Measurements from ENCODE around the gene TNK2. TPM values are rescaled to one million over a fixed set of nuclear protein-coding genes. Genes with fewer than 3 reads are reported as not detected.
"Not testable (repeated sequence)": the region's sequence is repeated elsewhere in the genome, so short reads cannot be mapped to it uniquely, and the experiment has no call there.

The TNK2 gene
- total RNA-seq, 2 donors from 2014 or later = 47.6 to 50.4 TPM

- DNase-seq (no peak), ATAC-seq (no peak)
- intact Hi-C loops (cut with DNase I) = no loop called here
Measured at GRCh38 chr3:195818301-195818700, 90.0 kb downstream of the TNK2 start.

GRCh38 chr3:195817578-195818135, 90.7 kb downstream of the TNK2 start:
- intact Hi-C loops (cut with DNase I) = no loop called here
- DNase-seq = no peak

DNA sequence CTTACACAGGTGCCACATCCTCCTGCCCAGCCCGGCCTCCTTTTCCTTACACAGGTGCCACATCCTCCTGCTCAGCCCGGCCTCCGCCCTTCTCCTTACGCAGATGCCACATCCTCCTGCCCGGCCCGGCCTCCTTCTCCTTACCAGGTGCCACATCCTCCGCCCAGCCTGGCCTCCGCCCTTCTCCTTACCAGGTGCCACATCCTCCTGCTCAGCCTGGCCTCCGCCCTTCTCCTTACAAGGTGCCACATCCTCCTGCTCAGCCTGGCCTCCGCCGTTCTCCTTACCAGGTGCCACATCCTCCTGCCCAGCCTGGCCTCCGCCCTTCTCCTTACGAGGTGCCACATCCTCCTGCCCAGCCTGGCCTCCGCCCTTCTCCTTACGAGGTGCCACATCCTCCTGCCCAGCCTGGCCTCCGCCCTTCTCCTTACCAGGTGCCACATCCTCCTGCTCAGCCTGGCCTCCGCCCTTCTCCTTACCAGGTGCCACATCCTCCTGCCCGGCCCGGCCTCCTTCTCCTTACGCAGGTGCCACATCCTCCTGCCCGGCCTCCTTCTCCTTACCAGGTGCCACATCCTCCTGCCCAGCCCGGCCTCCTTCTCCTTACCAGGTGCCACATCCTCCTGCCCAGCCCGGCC, 92.0 kb downstream of the TNK2 start:
- DNase-seq; ATAC-seq; intact Hi-C loops (cut with DNase I): not testable (repeated sequence)

More at GRCh38 chr3:195817578-195818135, 90.7 kb downstream of the TNK2 start:
- ATAC-seq = no peak

GRCh38 chr3:195815169-195815771, 93.1 kb downstream of the TNK2 start:
- no peak for ATAC-seq
- intact Hi-C loops (cut with DNase I) = no loop called here
- DNase-seq = no peak

GRCh38 chr3:195813916-195814640, 94.3 kb downstream of the TNK2 start:
- ATAC-seq (no peak), DNase-seq (no peak)
- intact Hi-C loops (cut with DNase I) = no loop called here

Small RNA genes within 50 kb of the gene (microRNA-seq; reads per million reads assigned to microRNA genes)
- gene MIR6829 = 0 reads per million in 2 donors

Other genes with a start within 250 kb of the TNK2 start
- 1 to 10 TPM; 1.8 to 4.7 TPM for gene MUC20, start 187.6 kb downstream of the TNK2 start, total RNA-seq
- gene MUC4, start 96.6 kb downstream of the TNK2 start, total RNA-seq = not detected
- 100 to 1,000 TPM in 1 of 2 donors, 10 to 100 TPM in 1; 63.7 to 256 TPM for gene TFRC, start 173.5 kb upstream of the TNK2 start, total RNA-seq